A549 (cell line): ENCODE results near the gene SELL.
"Not testable (repeated sequence)": the region's sequence is repeated elsewhere in the genome, so short reads cannot be mapped to it uniquely, and the experiment has no call there.

Source experiments
- POLR2A ChIP-seq: IDR thresholded peaks from 2 replicates; pipeline ENCODE4 v1.6.1; 2012; ENCODE audit warnings: mild to moderate bottlenecking, low read length
- TF ChIP-seq, protein P1 (sequence below): fragments of >200 bp; sonication (Bioruptor Twin); formaldehyde crosslinking; IDR thresholded peaks from 3 replicates; pipeline ENCODE4 v1.5.1; 2016

DNA sequence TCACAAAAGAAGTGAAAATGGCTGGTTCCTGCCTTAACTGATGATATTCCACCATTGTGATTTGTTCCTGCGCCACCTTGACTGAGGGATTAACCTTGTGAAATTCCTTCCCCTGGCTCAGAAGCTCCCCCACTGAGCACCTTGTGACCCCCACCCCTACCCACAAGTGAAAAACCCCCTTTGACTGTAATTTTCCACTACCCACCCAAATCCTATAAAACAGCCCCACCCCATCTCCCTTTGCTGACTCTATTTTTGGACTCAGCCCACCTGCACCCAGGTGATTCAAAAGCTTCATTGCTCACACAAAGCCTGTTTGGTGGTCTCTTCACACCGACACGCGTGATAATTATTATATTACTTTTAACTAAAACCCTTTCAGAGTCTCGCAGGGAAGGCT, 23.0 kb downstream of the SELL start:
- TF ChIP-seq POLR2A = not testable (repeated sequence)
- TF ChIP-seq, protein P1, sequence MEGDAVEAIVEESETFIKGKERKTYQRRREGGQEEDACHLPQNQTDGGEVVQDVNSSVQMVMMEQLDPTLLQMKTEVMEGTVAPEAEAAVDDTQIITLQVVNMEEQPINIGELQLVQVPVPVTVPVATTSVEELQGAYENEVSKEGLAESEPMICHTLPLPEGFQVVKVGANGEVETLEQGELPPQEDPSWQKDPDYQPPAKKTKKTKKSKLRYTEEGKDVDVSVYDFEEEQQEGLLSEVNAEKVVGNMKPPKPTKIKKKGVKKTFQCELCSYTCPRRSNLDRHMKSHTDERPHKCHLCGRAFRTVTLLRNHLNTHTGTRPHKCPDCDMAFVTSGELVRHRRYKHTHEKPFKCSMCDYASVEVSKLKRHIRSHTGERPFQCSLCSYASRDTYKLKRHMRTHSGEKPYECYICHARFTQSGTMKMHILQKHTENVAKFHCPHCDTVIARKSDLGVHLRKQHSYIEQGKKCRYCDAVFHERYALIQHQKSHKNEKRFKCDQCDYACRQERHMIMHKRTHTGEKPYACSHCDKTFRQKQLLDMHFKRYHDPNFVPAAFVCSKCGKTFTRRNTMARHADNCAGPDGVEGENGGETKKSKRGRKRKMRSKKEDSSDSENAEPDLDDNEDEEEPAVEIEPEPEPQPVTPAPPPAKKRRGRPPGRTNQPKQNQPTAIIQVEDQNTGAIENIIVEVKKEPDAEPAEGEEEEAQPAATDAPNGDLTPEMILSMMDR = not testable (repeated sequence)
